Measurements from ENCODE around the gene RRM1.

DNA sequence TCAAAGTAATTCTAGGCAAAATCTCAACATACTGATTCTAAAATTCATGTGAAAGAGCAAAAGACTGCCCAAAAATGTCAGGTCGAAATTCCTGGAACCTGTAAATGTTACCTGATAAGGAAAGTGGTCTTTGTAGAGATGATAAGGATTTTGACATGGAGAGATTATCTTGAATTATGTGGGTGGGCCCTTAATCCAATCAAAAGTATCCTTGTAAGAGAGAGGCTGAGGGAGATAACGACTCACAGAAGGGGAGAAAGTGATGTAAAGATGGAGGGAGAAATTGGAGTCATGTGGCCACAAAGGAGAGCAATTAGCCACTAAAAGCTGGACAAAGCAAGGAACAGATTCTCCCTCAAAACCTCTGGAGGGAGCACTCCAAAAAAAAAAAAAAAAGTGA lies 20.5 kb downstream of the RRM1 start:
- TF ChIP-seq POLR2AphosphoS5 (IDR thresholded peaks at IDR 0.05): no peak
- TF ChIP-seq, protein P1, sequence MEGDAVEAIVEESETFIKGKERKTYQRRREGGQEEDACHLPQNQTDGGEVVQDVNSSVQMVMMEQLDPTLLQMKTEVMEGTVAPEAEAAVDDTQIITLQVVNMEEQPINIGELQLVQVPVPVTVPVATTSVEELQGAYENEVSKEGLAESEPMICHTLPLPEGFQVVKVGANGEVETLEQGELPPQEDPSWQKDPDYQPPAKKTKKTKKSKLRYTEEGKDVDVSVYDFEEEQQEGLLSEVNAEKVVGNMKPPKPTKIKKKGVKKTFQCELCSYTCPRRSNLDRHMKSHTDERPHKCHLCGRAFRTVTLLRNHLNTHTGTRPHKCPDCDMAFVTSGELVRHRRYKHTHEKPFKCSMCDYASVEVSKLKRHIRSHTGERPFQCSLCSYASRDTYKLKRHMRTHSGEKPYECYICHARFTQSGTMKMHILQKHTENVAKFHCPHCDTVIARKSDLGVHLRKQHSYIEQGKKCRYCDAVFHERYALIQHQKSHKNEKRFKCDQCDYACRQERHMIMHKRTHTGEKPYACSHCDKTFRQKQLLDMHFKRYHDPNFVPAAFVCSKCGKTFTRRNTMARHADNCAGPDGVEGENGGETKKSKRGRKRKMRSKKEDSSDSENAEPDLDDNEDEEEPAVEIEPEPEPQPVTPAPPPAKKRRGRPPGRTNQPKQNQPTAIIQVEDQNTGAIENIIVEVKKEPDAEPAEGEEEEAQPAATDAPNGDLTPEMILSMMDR (IDR thresholded peaks at IDR 0.05): no peak
- no peak for TF ChIP-seq POLR2A (IDR thresholded peaks at IDR 0.05)
- no peak for TF ChIP-seq EP300 (IDR thresholded peaks at IDR 0.05)

All from sigmoid colon (tissue), 4 donors.